Astrocyte of the cerebellum (primary cell): ENCODE results near the gene BCL6B.
A peak's percentile ranks its signal among the peaks of the same experiment; 100 is the strongest.

Source experiments
- DNase-seq: peaks from one replicate; pipeline ENCODE4 v3.0.0-alpha.2; 2011; ENCODE audit warnings: low read depth
- H3K4me3 ChIP-seq: 2 replicates; pipeline ENCODE4 v1.5.1; 2011; ENCODE audit warnings: mild to moderate bottlenecking, low read depth, low read length, moderate library complexity
- in situ Hi-C: cut with HindIII; loops from 2 replicates; pipeline ENCODE4 v1.10.0; 2017; ENCODE audit warnings: low sequenced_read_pairs
- TF ChIP-seq, protein P1 (sequence below): IDR thresholded peaks from 2 replicates; pipeline ENCODE4 v1.5.1; 2012; ENCODE audit warnings: low read length, low read depth, moderate library complexity, mild to moderate bottlenecking; ENCODE audit errors: missing control alignments

BCL6B gene

DNA sequence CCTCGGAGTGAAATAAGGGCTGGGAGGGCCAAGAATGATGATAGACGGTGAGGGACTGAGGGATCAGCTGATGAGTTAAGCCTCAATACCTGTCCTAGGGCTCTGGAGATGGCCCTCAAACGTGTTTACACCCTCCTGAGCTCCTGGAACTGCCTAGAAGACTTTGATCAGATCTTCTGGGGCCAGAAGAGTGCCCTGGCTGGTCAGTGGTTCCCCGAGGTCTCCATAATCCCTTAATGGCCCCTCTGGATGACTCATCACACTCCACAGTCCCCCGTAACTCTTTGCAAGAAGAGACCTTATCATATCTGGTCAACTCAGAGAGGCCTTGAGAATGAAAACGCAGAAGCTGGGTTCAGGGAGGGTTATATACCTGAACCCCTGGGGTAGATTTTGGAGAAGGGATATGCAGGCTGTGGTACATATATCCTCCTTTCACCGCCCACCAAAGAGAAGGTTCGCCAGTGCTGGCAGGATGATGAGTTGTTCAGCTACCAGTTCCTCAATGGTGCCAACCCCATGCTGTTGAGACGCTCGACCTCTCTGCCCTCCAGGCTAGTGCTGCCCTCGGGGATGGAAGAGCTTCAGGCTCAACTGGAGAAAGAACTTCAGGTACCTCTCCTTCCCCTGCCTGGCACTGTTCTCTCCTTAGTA lies 23.9 kb upstream of the BCL6B start:
- no peak for DNase-seq
- no peak overlapping the region for H3K4me3 ChIP-seq
- in situ Hi-C loops: loop anchor here (10.0 kb wide), 1 partner anchor 84 kb away; no protein-coding TSS in a partner anchor
- TF ChIP-seq, protein P1, sequence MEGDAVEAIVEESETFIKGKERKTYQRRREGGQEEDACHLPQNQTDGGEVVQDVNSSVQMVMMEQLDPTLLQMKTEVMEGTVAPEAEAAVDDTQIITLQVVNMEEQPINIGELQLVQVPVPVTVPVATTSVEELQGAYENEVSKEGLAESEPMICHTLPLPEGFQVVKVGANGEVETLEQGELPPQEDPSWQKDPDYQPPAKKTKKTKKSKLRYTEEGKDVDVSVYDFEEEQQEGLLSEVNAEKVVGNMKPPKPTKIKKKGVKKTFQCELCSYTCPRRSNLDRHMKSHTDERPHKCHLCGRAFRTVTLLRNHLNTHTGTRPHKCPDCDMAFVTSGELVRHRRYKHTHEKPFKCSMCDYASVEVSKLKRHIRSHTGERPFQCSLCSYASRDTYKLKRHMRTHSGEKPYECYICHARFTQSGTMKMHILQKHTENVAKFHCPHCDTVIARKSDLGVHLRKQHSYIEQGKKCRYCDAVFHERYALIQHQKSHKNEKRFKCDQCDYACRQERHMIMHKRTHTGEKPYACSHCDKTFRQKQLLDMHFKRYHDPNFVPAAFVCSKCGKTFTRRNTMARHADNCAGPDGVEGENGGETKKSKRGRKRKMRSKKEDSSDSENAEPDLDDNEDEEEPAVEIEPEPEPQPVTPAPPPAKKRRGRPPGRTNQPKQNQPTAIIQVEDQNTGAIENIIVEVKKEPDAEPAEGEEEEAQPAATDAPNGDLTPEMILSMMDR: no peak

GRCh38 chr17:7001318-7001961 lies 21.4 kb upstream of the BCL6B start:
- no peak overlapping the region for H3K4me3 ChIP-seq
- no peak for DNase-seq
- in situ Hi-C loops: no loop called here
- TF ChIP-seq, protein P1: peak; percentile 75

DNA sequence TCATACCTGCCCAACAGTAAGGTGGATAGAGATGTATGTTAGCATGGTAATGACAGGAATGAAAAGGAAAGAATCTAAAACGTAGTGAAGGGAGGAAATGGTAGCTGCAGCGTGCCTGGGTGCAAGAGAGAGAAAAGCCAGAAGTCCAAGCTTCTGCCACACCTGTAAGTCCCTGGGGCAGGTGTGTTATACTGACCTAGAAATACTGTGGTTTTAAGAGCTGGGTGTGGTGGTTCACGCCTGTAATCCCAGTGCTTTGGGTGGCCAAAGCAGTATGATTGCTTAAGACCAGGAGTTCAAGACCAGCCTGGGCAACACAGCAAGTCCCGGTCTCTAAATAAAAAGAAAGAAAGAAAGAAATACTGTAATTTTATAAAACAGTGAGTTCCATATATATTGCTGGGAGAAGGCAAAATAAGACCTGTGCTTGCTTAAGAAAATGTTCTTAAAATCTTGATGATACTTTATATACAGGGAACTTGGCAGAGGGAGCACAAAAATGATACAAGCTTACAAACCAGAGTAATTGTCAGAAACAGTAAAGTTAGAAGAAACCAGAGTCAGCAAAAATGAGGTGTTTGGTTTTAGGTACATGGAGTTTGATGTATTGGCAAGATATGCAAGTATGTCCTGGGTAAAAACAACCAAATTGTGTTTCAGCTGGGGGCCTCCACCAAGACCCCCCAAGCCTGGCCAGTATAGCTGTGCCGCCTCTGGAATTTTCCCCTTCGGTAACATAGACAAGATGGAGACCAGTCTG lies 20.4 kb upstream of the BCL6B start:
- H3K4me3 ChIP-seq: no peak overlapping the region
- DNase-seq: no peak
- TF ChIP-seq, protein P1: no peak
- in situ Hi-C loops: no loop called here

GRCh38 chr17:7003745-7004144 lies 19.1 kb upstream of the BCL6B start:
- in situ Hi-C loops: no loop called here
- TF ChIP-seq, protein P1: no peak
- H3K4me3 ChIP-seq: no peak overlapping the region
- DNase-seq: no peak

DNA sequence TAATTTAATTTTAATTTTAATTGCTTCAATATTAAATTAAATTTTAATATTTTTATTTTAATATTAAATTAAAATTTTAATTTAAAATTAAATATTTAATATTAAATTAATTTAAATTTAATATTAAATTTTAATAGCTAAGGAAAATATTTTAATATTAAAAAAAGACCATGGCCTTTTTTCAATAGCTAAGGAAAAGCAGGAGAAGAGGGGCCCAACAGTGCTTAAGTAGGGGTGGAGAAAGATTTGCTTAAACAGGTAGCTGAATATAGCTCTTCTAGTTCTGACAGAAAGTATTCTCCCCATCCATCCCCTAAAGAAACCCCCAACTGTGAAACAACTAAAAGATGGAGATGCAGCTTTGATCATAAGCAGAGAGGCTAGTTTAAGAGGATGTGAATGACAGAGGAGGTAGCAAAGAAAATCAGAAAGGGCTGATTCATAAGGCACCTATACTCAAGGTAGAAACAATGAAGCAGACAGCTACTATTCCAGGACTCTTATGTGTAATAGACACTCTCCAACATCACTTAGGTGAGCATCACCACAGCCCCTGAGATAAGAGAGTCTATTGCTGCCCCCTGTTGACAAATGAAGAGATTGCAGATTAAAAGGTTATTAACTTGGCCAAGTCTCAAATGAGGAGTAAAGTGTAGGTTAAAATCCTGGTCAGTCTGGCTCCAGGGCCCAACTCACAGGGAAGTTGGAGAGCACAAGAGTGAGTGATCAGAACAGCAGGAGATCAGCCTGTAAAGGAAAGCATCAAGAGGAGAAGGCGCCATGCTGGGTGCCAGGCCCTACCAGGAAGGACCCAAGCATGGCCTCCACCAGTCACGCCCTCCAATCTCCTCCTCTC lies 18.2 kb upstream of the BCL6B start:
- no peak overlapping the region for H3K4me3 ChIP-seq
- DNase-seq: peak; percentile 31
- TF ChIP-seq, protein P1: peak; percentile 57
- in situ Hi-C loops: no loop called here

- TF ChIP-seq, protein P1: no peak
- DNase-seq: no peak
- no peak overlapping the region for H3K4me3 ChIP-seq
- in situ Hi-C loops: no loop called here
Observed at GRCh38 chr17:7005716-7006115, 17.1 kb upstream of the BCL6B start.
